ENCODE data around the gene MORN1. TPM values are rescaled to one million over a fixed set of nuclear protein-coding genes. Genes with fewer than 3 reads are reported as not detected.

Gene MORN1
- total and polyA plus RNA-seq, 2 experiments from 2014 or later = 4.5 to 9.4 TPM

DNA sequence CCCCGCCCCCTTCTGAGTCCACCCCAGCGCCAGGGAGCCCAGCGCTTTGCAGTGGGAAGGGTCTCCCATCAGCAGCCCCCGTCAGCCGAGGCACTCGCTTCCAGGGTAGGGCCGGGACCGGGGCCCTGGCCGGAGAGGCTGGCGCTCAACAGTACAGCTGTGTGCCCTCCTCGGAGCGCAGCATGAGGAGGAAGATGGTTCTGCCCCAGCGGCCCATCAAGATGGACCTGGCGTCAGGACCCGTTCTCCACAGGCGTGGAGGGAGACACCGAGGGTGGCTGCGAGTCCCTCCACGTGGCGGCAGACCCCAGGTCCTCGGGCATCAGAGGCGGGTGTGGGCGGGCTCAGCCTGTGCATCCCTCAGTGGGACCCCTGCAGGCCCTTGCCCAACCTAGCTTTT is 54.3 kb downstream of the MORN1 start:
- no peak overlapping the region for H2AFZ ChIP-seq

DNA sequence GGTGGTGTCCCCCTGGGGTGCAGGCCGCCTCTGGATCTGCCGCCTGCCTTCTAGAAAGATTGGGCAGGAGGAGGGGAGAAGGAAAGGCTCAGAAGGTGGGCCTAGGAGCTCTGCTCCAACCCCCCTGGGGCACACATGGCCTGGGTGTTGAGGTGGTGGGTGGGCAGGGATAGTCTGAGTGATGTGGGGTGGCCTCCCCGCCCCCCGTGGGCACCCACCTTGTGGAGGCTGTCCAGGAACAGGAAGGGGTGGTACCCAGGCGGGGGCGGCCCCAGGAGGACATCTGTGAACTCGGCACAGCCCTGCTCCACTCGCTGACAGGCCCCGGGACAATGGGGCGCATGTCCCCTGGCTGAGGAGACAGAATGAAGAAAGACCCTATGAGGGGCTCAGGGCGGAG is 54.9 kb downstream of the MORN1 start:
- H4K20me1 ChIP-seq (ENCODE audit: insufficient read depth, poor library complexity, severe bottlenecking) = no peaks in the 10 kb centered on the region
- no peaks in the 10 kb centered on the region for H3K36me3 ChIP-seq (replicated peaks; ENCODE audit: insufficient read depth, low read depth)
- no peak overlapping the region for H3K4me3 ChIP-seq
- H3K4me2 ChIP-seq = no peak overlapping the region
- 98% methylated on average over 5 of the region's 11 CpGs for WGBS (ENCODE audit: low lambda C conversion rate, missing lambda C conversion rate)
- H3K4me1 ChIP-seq (ENCODE audit: insufficient read depth) = peaks cover 7% of the 10 kb centered on the region
- H3K79me2 ChIP-seq = no peaks in the 10 kb centered on the region
- no peak overlapping the region for H2AFZ ChIP-seq
- TF ChIP-seq EZH2 (IDR thresholded peaks at IDR 0.05; ENCODE audit: borderline replicate concordance) (no peak), CTCF (IDR thresholded peaks at IDR 0.05; ENCODE audit: poor library complexity) (no peak), EZH2phosphoT487 (IDR thresholded peaks at IDR 0.05; ENCODE audit: low read depth, severe bottlenecking, unreplicated experiment) (no peak)
- no peak overlapping the region for H3K27ac ChIP-seq
- H3K9me3 ChIP-seq (ENCODE audit: low read depth) = no peaks in the 10 kb centered on the region
- H3K9me2 ChIP-seq (replicated peaks; ENCODE audit: insufficient read depth) = no peaks in the 10 kb centered on the region
- no peaks in the 10 kb centered on the region for H3K27me3 ChIP-seq
- DNase-seq (ENCODE audit: low spot score) = no peak

More for the DNA sequence above, 54.3 kb downstream of the MORN1 start:
- H4K20me1 ChIP-seq (ENCODE audit: insufficient read depth, poor library complexity, severe bottlenecking) = no peaks in the 10 kb centered on the region
- no peaks in the 10 kb centered on the region for H3K36me3 ChIP-seq (replicated peaks; ENCODE audit: insufficient read depth, low read depth)
- 98% methylated on average over 22 of the region's 23 CpGs for WGBS (ENCODE audit: low lambda C conversion rate, missing lambda C conversion rate)
- no peaks in the 10 kb centered on the region for H3K79me2 ChIP-seq
- H3K27ac ChIP-seq = no peak overlapping the region
- no peaks in the 10 kb centered on the region for H3K9me2 ChIP-seq (replicated peaks; ENCODE audit: insufficient read depth)
- H3K4me2 ChIP-seq = no peak overlapping the region
- no peaks in the 10 kb centered on the region for H3K27me3 ChIP-seq
- TF ChIP-seq CTCF (IDR thresholded peaks at IDR 0.05; ENCODE audit: poor library complexity) (no peak), EZH2phosphoT487 (IDR thresholded peaks at IDR 0.05; ENCODE audit: low read depth, severe bottlenecking, unreplicated experiment) (no peak), EZH2 (IDR thresholded peaks at IDR 0.05; ENCODE audit: borderline replicate concordance) (no peak)
- no peaks in the 10 kb centered on the region for H3K9me3 ChIP-seq (ENCODE audit: low read depth)
- H3K4me1 ChIP-seq (ENCODE audit: insufficient read depth) = peaks cover 7% of the 10 kb centered on the region
- no peak overlapping the region for H3K4me3 ChIP-seq
- no peak for DNase-seq (ENCODE audit: low spot score)

DNA sequence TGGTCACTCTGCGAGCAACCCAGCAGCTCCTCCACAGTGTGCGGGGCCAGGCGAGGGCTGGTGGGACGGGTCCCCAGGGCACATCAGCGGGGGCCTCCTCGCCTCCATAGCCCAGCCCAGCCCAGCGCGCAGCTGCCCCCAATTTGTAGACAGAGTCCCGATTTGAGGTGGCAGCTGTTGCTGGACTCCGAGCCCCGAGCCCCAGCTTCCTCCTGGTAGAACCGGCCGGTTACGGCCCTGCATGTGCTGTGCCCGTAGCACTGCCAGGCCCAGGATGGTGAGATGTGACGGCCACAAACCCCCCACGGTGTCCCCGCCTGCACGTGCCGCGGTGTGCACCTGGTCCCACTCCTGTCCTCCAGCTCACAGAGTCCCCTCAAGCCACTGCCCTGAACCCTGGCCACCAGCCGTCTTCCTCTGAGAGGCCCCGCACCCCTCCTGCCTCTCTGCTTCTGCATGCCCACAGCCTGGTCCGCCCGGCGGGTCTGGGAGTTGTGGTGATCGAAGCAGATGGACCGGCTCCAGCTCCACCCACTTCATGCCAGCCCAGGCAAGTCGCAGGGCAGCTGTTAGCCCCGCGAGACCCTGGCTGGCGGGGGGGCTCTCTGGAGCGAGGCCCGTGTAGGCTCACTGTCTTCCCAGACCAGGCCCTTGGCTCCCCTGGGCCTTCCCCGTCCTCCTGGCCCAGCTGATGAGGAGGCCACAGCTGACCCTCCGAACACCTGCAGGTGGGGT is 55.5 kb downstream of the MORN1 start:
- H3K79me2 ChIP-seq = no peaks in the 10 kb centered on the region

More for the DNA sequence above, 55.5 kb downstream of the MORN1 start:
- Histone ChIP-seq H2AFZ (no peak overlapping the region), H3K4me2 (no peak overlapping the region), H3K4me3 (no peak overlapping the region), H3K9me2 (replicated peaks; ENCODE audit: insufficient read depth) (no peaks in the 10 kb centered on the region), H3K36me3 (replicated peaks; ENCODE audit: insufficient read depth, low read depth) (no peaks in the 10 kb centered on the region), H3K4me1 (ENCODE audit: insufficient read depth) (peaks cover 12% of the 10 kb centered on the region), H3K9me3 (ENCODE audit: low read depth) (no peaks in the 10 kb centered on the region), H3K27me3 (no peaks in the 10 kb centered on the region), H3K27ac (no peak overlapping the region), H4K20me1 (ENCODE audit: insufficient read depth, poor library complexity, severe bottlenecking) (no peaks in the 10 kb centered on the region)
- WGBS (ENCODE audit: low lambda C conversion rate, missing lambda C conversion rate) = 95% methylated on average over 32 of the region's 36 CpGs
- TF ChIP-seq EZH2 (IDR thresholded peaks at IDR 0.05; ENCODE audit: borderline replicate concordance) = no peak
- no peak for TF ChIP-seq EZH2phosphoT487 (IDR thresholded peaks at IDR 0.05; ENCODE audit: low read depth, severe bottlenecking, unreplicated experiment)
- TF ChIP-seq CTCF (IDR thresholded peaks at IDR 0.05; ENCODE audit: poor library complexity) = no peak
- no peak for DNase-seq (ENCODE audit: low spot score)

Measured in hepatocyte (in vitro differentiated cells).